HEK293T (cell line): ENCODE measurements around the gene GAB1.

Experiments used
- CTCF ChIA-PET: fragments of 350-600 bp; formaldehyde crosslinking; extraction: SDS; loops from one replicate; lab custom pipeline; 2021; ENCODE audit warnings: antibody characterized with exemption, inconsistent platforms; lab: Yijun Ruan, JAX
- POLR2A ChIA-PET: fragments of 350-600 bp; formaldehyde crosslinking; extraction: SDS; loops from one replicate; lab custom pipeline; 2020; ENCODE audit warnings: antibody characterized with exemption, inconsistent platforms; lab: Yijun Ruan, JAX
- DNase-seq: peaks from one replicate; pipeline ENCODE4 v3.0.0; 2012; ENCODE audit warnings: mixed read lengths; ENCODE audit errors: extremely low spot score
- ARNT ChIP-seq: fragments of 450-650 bp; IDR thresholded peaks from 2 replicates; pipeline ENCODE4 v1.6.1; 2017; ENCODE audit warnings: mild to moderate bottlenecking
- BHLHE40 ChIP-seq: fragments of 450-650 bp; IDR thresholded peaks from 2 replicates; pipeline ENCODE4 v1.6.1; 2016; ENCODE audit warnings: mild to moderate bottlenecking, moderate library complexity, borderline replicate concordance
- CTBP1 ChIP-seq: fragments of 450-650 bp; IDR thresholded peaks from 2 replicates; pipeline ENCODE4 v1.6.1; 2016; ENCODE audit warnings: borderline replicate concordance
- ELF4 ChIP-seq: fragments of 450-650 bp; IDR thresholded peaks from 2 replicates; pipeline ENCODE4 v1.6.1; 2017; ENCODE audit warnings: antibody characterized with exemption
- FOXA1 ChIP-seq: fragments of 450-650 bp; IDR thresholded peaks from 2 replicates; pipeline ENCODE4 v1.6.1; 2016; ENCODE audit warnings: mild to moderate bottlenecking
- FOXK2 ChIP-seq: fragments of 450-650 bp; IDR thresholded peaks from 2 replicates; pipeline ENCODE4 v1.6.1; 2016; ENCODE audit warnings: mild to moderate bottlenecking
- FOXM1 ChIP-seq: fragments of 450-650 bp; IDR thresholded peaks from 2 replicates; pipeline ENCODE4 v1.6.1; 2017; ENCODE audit warnings: mild to moderate bottlenecking, borderline replicate concordance
- HDGF ChIP-seq: fragments of 450-650 bp; IDR thresholded peaks from 2 replicates; pipeline ENCODE4 v1.6.1; 2017; ENCODE audit warnings: antibody characterized with exemption, borderline replicate concordance
- L3MBTL2 ChIP-seq: fragments of 450-650 bp; conservative IDR thresholded peaks from 2 replicates; pipeline ENCODE4 v1.6.1; 2016; ENCODE audit warnings: mild to moderate bottlenecking
- LEF1 ChIP-seq: fragments of 450-650 bp; IDR thresholded peaks from 2 replicates; pipeline ENCODE4 v1.6.1; 2017; ENCODE audit warnings: mild to moderate bottlenecking, borderline replicate concordance
- NFRKB ChIP-seq: fragments of 450-650 bp; IDR thresholded peaks from 2 replicates; pipeline ENCODE4 v1.6.1; 2016; ENCODE audit warnings: mild to moderate bottlenecking, moderate library complexity
- SP1 ChIP-seq: fragments of 450-650 bp; IDR thresholded peaks from 2 replicates; pipeline ENCODE4 v1.6.1; 2017
- SUZ12 ChIP-seq: fragments of 450-650 bp; IDR thresholded peaks from 2 replicates; pipeline ENCODE4 v1.6.1; 2016; ENCODE audit warnings: mild to moderate bottlenecking
- TARDBP ChIP-seq: fragments of 450-650 bp; IDR thresholded peaks from 2 replicates; pipeline ENCODE4 v1.6.1; 2016
- ZNF384 ChIP-seq: fragments of 450-650 bp; IDR thresholded peaks from 2 replicates; pipeline ENCODE4 v1.6.1; 2016
- TF ChIP-seq, protein P1 (sequence below): fragments of 450-650 bp; IDR thresholded peaks from 2 replicates; pipeline ENCODE4 v1.6.1; 2016

The GAB1 gene

DNA sequence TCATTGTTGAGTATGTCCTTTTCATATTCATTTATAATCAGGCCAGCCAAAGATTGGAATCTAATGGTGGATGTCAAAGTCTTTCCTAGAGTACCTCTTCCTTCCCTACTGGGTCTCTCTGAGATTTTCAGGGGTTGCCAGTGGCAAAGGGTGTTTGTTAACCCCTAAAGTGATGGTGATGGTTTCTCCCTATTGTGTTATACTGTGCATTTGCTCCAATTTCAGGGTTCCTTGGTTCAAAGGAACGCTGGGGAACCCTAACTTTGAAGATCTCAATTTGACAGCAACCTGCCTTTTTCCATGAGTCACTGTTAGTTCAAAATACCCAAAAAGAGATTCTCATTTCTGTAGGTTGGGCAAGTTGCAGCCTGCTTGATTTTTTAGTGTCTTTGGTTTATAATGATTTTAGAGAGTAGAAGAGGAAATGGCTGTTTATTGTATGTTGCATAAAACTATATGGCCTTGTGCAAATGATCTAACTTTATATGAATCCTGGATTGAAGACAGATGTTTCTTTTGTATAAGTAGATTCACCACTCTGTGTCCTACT lies 23.0 kb downstream of the GAB1 start:
- ChIA-PET POLR2A (interaction anchor here (1.3 kb wide), 1 partner anchor 32 kb away, joined by 3 read pairs; no protein-coding TSS in a partner anchor), CTCF (no interaction called here)
- DNase-seq = no peak
- TF ChIP-seq FOXA1 = no peak
- no peak for TF ChIP-seq SUZ12
- TF ChIP-seq FOXK2 = no peak
- TF ChIP-seq ELF4 = no peak
- no peak for TF ChIP-seq LEF1
- TF ChIP-seq SP1 = no peak
- no peak for TF ChIP-seq TARDBP
- no peak for TF ChIP-seq HDGF
- no peak for TF ChIP-seq ZNF384
- TF ChIP-seq NFRKB = no peak
- TF ChIP-seq BHLHE40 = no peak
- no peak for TF ChIP-seq L3MBTL2
- no peak for TF ChIP-seq FOXM1
- no peak for TF ChIP-seq CTBP1
- TF ChIP-seq, protein P1, sequence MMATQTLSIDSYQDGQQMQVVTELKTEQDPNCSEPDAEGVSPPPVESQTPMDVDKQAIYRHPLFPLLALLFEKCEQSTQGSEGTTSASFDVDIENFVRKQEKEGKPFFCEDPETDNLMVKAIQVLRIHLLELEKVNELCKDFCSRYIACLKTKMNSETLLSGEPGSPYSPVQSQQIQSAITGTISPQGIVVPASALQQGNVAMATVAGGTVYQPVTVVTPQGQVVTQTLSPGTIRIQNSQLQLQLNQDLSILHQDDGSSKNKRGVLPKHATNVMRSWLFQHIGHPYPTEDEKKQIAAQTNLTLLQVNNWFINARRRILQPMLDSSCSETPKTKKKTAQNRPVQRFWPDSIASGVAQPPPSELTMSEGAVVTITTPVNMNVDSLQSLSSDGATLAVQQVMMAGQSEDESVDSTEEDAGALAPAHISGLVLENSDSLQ = no peak
- TF ChIP-seq ARNT = no peak

DNA sequence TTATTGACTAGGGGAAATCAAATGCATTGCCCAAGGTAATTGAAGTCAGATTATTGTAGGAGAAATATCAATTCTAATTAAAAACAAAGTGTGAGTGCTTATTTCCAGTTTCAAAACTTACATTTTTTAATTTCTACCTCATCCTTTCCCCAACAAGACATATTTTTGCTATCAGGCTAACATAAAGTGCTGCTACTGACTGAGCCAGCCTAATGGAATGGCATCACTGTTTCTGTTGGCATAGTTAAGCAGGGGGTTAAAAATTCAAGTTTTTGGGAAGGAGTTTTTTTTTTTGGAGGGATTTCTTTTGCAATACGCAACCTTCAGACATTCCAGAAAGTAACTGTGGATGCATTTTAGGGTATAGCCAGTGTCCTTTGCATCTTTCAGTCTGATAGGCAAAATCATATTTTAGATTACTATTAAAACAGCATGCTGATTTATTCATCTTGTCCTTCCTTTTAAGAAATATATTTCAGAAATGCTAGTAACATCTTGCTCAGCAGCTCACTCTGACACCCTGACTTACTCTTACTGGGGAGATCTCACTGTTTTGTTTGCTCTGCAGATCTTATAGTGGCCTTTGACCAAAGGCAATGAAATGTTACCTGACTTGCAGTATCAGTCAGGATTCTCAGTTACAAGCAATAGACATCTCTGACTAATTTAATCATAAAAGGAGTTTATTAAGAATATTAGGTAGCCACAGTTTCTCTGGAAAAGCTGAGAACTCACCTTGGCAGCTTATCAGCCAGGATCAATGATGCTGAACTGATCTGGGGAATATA lies 24.4 kb downstream of the GAB1 start:
- POLR2A ChIA-PET = no interaction called here
- DNase-seq = no peak
- TF ChIP-seq, protein P1 = no peak
- TF ChIP-seq LEF1 (no peak), CTBP1 (no peak), NFRKB (no peak), HDGF (no peak), SUZ12 (no peak), SP1 (no peak), TARDBP (no peak), ZNF384 (no peak), FOXK2 (no peak), ELF4 (no peak), ARNT (no peak), FOXA1 (no peak), BHLHE40 (no peak), FOXM1 (no peak), L3MBTL2 (no peak)
- CTCF ChIA-PET = no interaction called here

DNA sequence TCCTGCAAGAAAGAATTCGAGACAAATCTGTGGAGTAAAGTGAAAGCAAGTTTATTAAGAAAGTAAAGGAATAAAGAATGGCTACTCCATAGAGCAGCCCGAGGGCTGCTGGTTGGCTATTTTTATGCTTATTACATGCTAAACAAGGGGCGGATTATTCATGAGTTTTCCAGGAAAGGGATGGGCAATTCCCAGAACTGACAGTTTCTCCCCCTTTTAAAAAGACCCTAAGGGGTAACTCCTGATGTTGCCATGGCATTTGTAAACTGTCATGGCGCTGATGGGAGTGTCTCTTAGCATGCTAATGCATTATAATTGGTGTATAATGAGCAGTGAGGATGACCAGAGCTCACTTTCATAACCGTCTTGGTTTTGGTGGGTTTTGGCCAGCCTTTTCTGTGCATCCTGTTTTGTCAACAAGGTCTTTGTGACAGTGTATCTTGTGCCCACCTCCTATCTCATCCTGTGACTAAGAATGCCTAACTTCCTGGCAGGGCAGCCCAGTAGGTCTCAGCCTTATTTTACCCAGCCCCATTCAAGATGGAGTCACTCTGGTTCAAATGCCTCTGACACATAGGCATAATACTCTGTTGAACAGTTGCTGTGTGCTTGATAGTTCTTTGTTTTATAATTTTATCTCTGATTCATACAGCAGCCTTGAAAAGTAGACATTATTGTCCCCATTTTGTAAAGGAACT lies 25.8 kb downstream of the GAB1 start:
- DNase-seq = no peak
- TF ChIP-seq BHLHE40 = no peak
- no peak for TF ChIP-seq L3MBTL2
- TF ChIP-seq CTBP1 = no peak
- TF ChIP-seq FOXM1 = no peak
- TF ChIP-seq HDGF = no peak
- no peak for TF ChIP-seq ZNF384
- TF ChIP-seq NFRKB = no peak
- TF ChIP-seq ARNT = no peak
- no peak for TF ChIP-seq TARDBP
- no peak for TF ChIP-seq LEF1
- no peak for TF ChIP-seq ELF4
- TF ChIP-seq FOXA1 = no peak
- no peak for TF ChIP-seq FOXK2
- no peak for TF ChIP-seq SP1
- no peak for TF ChIP-seq SUZ12
- TF ChIP-seq, protein P1 = no peak
- ChIA-PET CTCF (no interaction called here), POLR2A (no interaction called here)

DNA sequence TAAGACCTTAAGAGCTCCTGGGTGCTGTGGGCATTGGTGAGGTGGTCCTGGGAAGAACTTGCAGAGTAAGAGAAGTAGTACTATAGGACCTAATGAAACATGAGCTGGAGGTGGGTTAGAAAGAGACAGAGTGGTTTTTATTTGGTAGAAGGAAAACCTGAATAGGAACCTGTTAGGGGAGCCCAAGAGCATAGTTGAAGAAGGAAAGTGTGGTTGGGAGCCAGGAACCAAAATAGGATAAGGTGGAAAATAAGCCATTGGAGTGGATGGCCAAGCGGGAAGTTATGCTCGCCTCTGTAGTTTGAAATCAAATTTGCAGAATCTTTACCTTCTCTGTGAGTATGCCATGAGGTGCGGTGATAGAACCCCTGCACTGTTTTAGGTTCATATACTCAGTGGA lies 26.7 kb downstream of the GAB1 start:
- POLR2A ChIA-PET = no interaction called here
- TF ChIP-seq SUZ12 (no peak), HDGF (no peak), CTBP1 (no peak), FOXA1 (no peak)
- CTCF ChIA-PET = no interaction called here
- no peak for DNase-seq

DNA sequence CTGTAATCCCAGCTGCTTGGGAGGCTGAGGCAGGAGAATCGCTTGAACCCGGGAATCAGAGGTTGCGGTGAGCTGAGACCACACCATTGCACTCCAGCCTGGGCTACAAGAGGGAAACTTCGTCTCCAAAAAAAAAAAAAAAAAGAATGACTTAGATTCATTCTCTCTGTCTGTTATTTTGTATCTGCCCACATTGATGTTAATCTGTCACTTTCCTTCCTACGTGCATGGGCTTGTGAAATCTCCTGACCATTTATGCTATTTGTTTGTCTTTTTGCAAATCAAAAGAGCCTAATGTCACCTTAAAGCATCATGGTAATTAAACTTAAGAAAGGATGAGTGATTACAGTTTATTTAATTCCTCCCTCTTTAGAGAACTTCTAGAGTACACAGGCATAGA lies 27.4 kb downstream of the GAB1 start:
- POLR2A ChIA-PET = no interaction called here
- CTCF ChIA-PET = no interaction called here
- DNase-seq = no peak
- TF ChIP-seq ZNF384 = no peak
- TF ChIP-seq LEF1 = no peak
- no peak for TF ChIP-seq NFRKB
- no peak for TF ChIP-seq L3MBTL2
- TF ChIP-seq FOXA1 = no peak
- TF ChIP-seq SUZ12 = no peak
- TF ChIP-seq TARDBP = no peak
- no peak for TF ChIP-seq FOXM1
- TF ChIP-seq BHLHE40 = no peak
- TF ChIP-seq, protein P1 = no peak
- TF ChIP-seq ARNT = no peak
- no peak for TF ChIP-seq FOXK2
- no peak for TF ChIP-seq HDGF
- no peak for TF ChIP-seq ELF4
- no peak for TF ChIP-seq SP1
- no peak for TF ChIP-seq CTBP1
